GM23248 (cell line): ENCODE data around the gene MMP27. TPM values are rescaled to one million over a fixed set of nuclear protein-coding genes. Genes with fewer than 3 reads are reported as not detected.
"Not testable (repeated sequence)": the region's sequence is repeated elsewhere in the genome, so short reads cannot be mapped to it uniquely, and the experiment has no call there.

Experiments
- DNase-seq: peaks from one replicate; pipeline ENCODE4 v3.0.0-alpha.2; 2015
- H2AFZ ChIP-seq: fragments of 200-600 bp; sonication (generic); 2 replicates; pipeline ENCODE4 v1.6.1; 2016; ENCODE audit warnings: antibody characterized with exemption
- H3F3A ChIP-seq: fragments of 200-600 bp; sonication (generic); 2 replicates; pipeline ENCODE4 v1.6.1; 2016; ENCODE audit warnings: mild to moderate bottlenecking, antibody characterized with exemption, mixed run types; ENCODE audit not compliant: insufficient read depth
- H3K27ac ChIP-seq: fragments of 200-600 bp; sonication (generic); 2 replicates; pipeline ENCODE4 v1.5.1; 2016; ENCODE audit warnings: mild to moderate bottlenecking
- H3K27me3 ChIP-seq: fragments of 200-600 bp; sonication (generic); replicated peaks from 2 replicates; pipeline ENCODE4 v1.6.1; 2016; ENCODE audit warnings: mild to moderate bottlenecking; ENCODE audit not compliant: insufficient read depth
- H3K36me3 ChIP-seq: fragments of 200-600 bp; sonication (generic); 2 replicates; pipeline ENCODE4 v1.6.1; 2016; ENCODE audit warnings: low read depth, mild to moderate bottlenecking
- H3K4me1 ChIP-seq: fragments of 200-600 bp; sonication (generic); 2 replicates; pipeline ENCODE4 v1.6.1; 2016; ENCODE audit warnings: mild to moderate bottlenecking; ENCODE audit not compliant: insufficient read depth
- H3K4me2 ChIP-seq: fragments of 200-600 bp; sonication (generic); one replicate; pipeline ENCODE4 v1.6.1; 2016; ENCODE audit warnings: mild to moderate bottlenecking; ENCODE audit not compliant: unreplicated experiment
- H3K4me3 ChIP-seq: fragments of 200-600 bp; sonication (generic); 2 replicates; pipeline ENCODE4 v1.5.1; 2016; ENCODE audit warnings: mild to moderate bottlenecking
- H3K79me2 ChIP-seq: fragments of 200-600 bp; sonication (generic); 2 replicates; pipeline ENCODE4 v1.6.1; 2016; ENCODE audit warnings: mild to moderate bottlenecking; ENCODE audit not compliant: insufficient read depth
- H3K9ac ChIP-seq: fragments of 200-600 bp; sonication (generic); 2 replicates; pipeline ENCODE4 v1.6.1; 2016; ENCODE audit warnings: mild to moderate bottlenecking
- H3K9me2 ChIP-seq: fragments of 200-600 bp; sonication (generic); 2 replicates; pipeline ENCODE4 v1.6.1; 2016; ENCODE audit warnings: mixed run types, mild to moderate bottlenecking, moderate library complexity; ENCODE audit not compliant: insufficient read depth
- H3K9me3 ChIP-seq: fragments of 200-600 bp; sonication (generic); one replicate; pipeline ENCODE4 v1.6.1; 2017; ENCODE audit warnings: low read depth
- H4K20me1 ChIP-seq: fragments of 200-600 bp; sonication (generic); 2 replicates; pipeline ENCODE4 v1.6.0; 2016; ENCODE audit not compliant: insufficient read depth
- EZH2 ChIP-seq: fragments of 200-600 bp; sonication (generic); IDR thresholded peaks from 2 replicates; pipeline ENCODE4 v1.6.1; 2018; ENCODE audit warnings: antibody characterized with exemption, mild to moderate bottlenecking; ENCODE audit not compliant: insufficient read depth, poor library complexity, severe bottlenecking
- EZH2phosphoT487 ChIP-seq: fragments of 200-600 bp; sonication (generic); IDR thresholded peaks from 2 replicates; pipeline ENCODE4 v1.6.1; 2018; ENCODE audit warnings: antibody characterized with exemption, moderate library complexity, mild to moderate bottlenecking, low read depth; ENCODE audit not compliant: insufficient read depth
- WGBS, 2 experiments: methylation state at CpG; one replicate each; pipeline ENCODE4 v1.1.6; 2015 to 2017; ENCODE audit warnings: low lambda C conversion rate in 2 of 2, low coverage in 1 of 2; ENCODE audit errors: missing lambda C conversion rate in 2 of 2; 5-methylcytosine and 5-hydroxymethylcytosine counted together
- in situ Hi-C: fragments of 300-500 bp; cut with MboI; formaldehyde crosslinking; loops from 2 replicates; pipeline ENCODE4 v1.15.0; 2020
- polyA plus RNA-seq: library from polyadenylated mRNA; unstranded; fragments of >200 nt; fragmentation: Nextera tagmentation; extraction: Ambion mirVana; gene quantifications from 2 replicates; pipeline ENCODE4 v1.2.1, GENCODE V29; 2016
- total RNA-seq: library from RNA; depleted of rRNA; stranded (reverse); fragments of >200 nt; shearing (Covaris generic); gene quantifications from 2 replicates; pipeline ENCODE4 v1.2.3, GENCODE V29; 2014

MMP27 gene
- total and polyA plus RNA-seq, 2 experiments from 2014 or later = 0.09 TPM; not detected in 1

GRCh38 chr11:102734650-102735049 lies 29.1 kb upstream of the MMP27 start:
- in situ Hi-C loops = loop anchor here (10.0 kb wide), 1 partner anchor 200 kb away; no protein-coding TSS in a partner anchor

GRCh38 chr11:102733232-102733875 lies 27.8 kb upstream of the MMP27 start:
- peak; percentile 65 for DNase-seq
- Histone ChIP-seq H3K9me3 (no peaks in the 10 kb centered on the region), H3K4me2 (no peak overlapping the region), H3K9ac (no peak overlapping the region), H3K27me3 (no peaks in the 10 kb centered on the region), H2AFZ (no peak overlapping the region), H3K36me3 (no peaks in the 10 kb centered on the region), H4K20me1 (no peaks in the 10 kb centered on the region), H3F3A (peaks cover 8% of the 10 kb centered on the region; the same call in 1 of the 2 replicates), H3K4me1 (peaks cover 9% of the 10 kb centered on the region), H3K9me2 (no peaks in the 10 kb centered on the region), H3K27ac (no peak overlapping the region), H3K4me3 (no peak overlapping the region), H3K79me2 (no peaks in the 10 kb centered on the region)
- 41 to 45% methylated on average over 8 of the region's 8 CpGs for WGBS, 2 experiments
- in situ Hi-C loops = loop anchor here (10.0 kb wide), 1 partner anchor 201 kb away; no protein-coding TSS in a partner anchor
- TF ChIP-seq EZH2 (no peak), EZH2phosphoT487 (no peak)

More at GRCh38 chr11:102734650-102735049, 29.1 kb upstream of the MMP27 start:
- Histone ChIP-seq H3K79me2 (no peaks in the 10 kb centered on the region), H3K27ac (no peak overlapping the region), H3K4me1 (peaks cover 9% of the 10 kb centered on the region), H4K20me1 (no peaks in the 10 kb centered on the region), H3K4me3 (no peak overlapping the region), H3K9ac (no peak overlapping the region), H3K36me3 (no peaks in the 10 kb centered on the region), H2AFZ (no peak overlapping the region), H3K9me2 (no peaks in the 10 kb centered on the region), H3K4me2 (no peak overlapping the region), H3K9me3 (no peaks in the 10 kb centered on the region), H3K27me3 (no peaks in the 10 kb centered on the region), H3F3A (peaks cover 8% of the 10 kb centered on the region; the same call in 1 of the 2 replicates)
- TF ChIP-seq EZH2 (no peak), EZH2phosphoT487 (no peak)
- peak; percentile 29 for DNase-seq

GRCh38 chr11:102730944-102731343 lies 25.4 kb upstream of the MMP27 start:
- 54 to 55% methylated on average over 4 to 8 of the region's 8 CpGs for WGBS, 2 experiments
- not testable (repeated sequence) for H3K9me2 ChIP-seq, H3K9ac ChIP-seq, H3F3A ChIP-seq, H3K79me2 ChIP-seq, DNase-seq, H3K27ac ChIP-seq, H2AFZ ChIP-seq, H3K4me2 ChIP-seq, H3K36me3 ChIP-seq, H3K27me3 ChIP-seq, H3K4me3 ChIP-seq, H3K9me3 ChIP-seq, H4K20me1 ChIP-seq
- H3K4me1 ChIP-seq = peaks cover 17% of the 10 kb centered on the region
- in situ Hi-C loops = loop anchor here (10.0 kb wide), 1 partner anchor 204 kb away; no protein-coding TSS in a partner anchor

- Histone ChIP-seq H4K20me1 (no peaks in the 10 kb centered on the region), H3K27ac (no peak overlapping the region)
These were observed 24.6 kb upstream of the MMP27 start for GRCh38 chr11:102729849-102730815.

More at GRCh38 chr11:102729849-102730815, 24.6 kb upstream of the MMP27 start:
- H3K4me1 ChIP-seq = peaks cover 23% of the 10 kb centered on the region
- no peak overlapping the region for H3K4me2 ChIP-seq
- peak; percentile 38 for DNase-seq
- no peak for TF ChIP-seq EZH2phosphoT487
- no peak for TF ChIP-seq EZH2
- H3K4me3 ChIP-seq = no peak overlapping the region
- H2AFZ ChIP-seq = peak overlapping the region; percentile 65
- no peaks in the 10 kb centered on the region for H3K9me2 ChIP-seq
- H3K36me3 ChIP-seq = no peaks in the 10 kb centered on the region
- H3F3A ChIP-seq = peaks cover 17% of the 10 kb centered on the region; the same call in 1 of the 2 replicates
- 26 to 29% methylated on average over 9 of the region's 9 CpGs for WGBS, 2 experiments
- no peaks in the 10 kb centered on the region for H3K27me3 ChIP-seq
- in situ Hi-C loops = loop anchor here (10.0 kb wide), 1 partner anchor 205 kb away; no protein-coding TSS in a partner anchor
- H3K9me3 ChIP-seq = no peaks in the 10 kb centered on the region
- H3K79me2 ChIP-seq = no peaks in the 10 kb centered on the region
- H3K9ac ChIP-seq = no peak overlapping the region
